HepG2 (cell line): Measurements from ENCODE around the gene PPP1R16B. TPM values are rescaled to one million over a fixed set of nuclear protein-coding genes. Genes with fewer than 3 reads are reported as not detected.
A peak's percentile ranks its signal among the peaks of the same experiment; 100 is the strongest.

Source experiments
- AHR ChIP-seq: IDR thresholded peaks from 2 replicates; pipeline ENCODE4 v1.6.1; 2018; ENCODE audit warnings: missing genetic modification reagents, missing compliant biosample characterization
- CBFB ChIP-seq: sonication (generic); formaldehyde crosslinking; IDR thresholded peaks from 2 replicates; pipeline ENCODE4 v1.4.0; 2020; ENCODE audit warnings: missing genetic modification reagents
- CREBL2 ChIP-seq: sonication (generic); formaldehyde crosslinking; IDR thresholded peaks from 2 replicates; pipeline ENCODE4 v1.8.1; 2023; ENCODE audit warnings: missing genetic modification reagents, mild to moderate bottlenecking, borderline replicate concordance
- ESRRA ChIP-seq: sonication (generic); formaldehyde crosslinking; IDR thresholded peaks from 2 replicates; pipeline ENCODE4 v1.5.1; 2020; ENCODE audit warnings: mild to moderate bottlenecking, low read depth, missing genetic modification reagents
- HBP1 ChIP-seq: IDR thresholded peaks from 2 replicates; pipeline ENCODE4 v1.6.1; 2016; ENCODE audit warnings: low read depth, control low read depth
- HMG20B ChIP-seq: conservative IDR thresholded peaks from 2 replicates; pipeline ENCODE4 v1.6.1; 2016; ENCODE audit warnings: missing genetic modification reagents, missing compliant biosample characterization
- NCOR1 ChIP-seq: fragments of 200-600 bp; sonication (generic); IDR thresholded peaks from 2 replicates; pipeline ENCODE4 v1.7.0; 2017; ENCODE audit warnings: antibody characterized with exemption, low read length, borderline replicate concordance
- PREB ChIP-seq: sonication (generic); formaldehyde crosslinking; IDR thresholded peaks from 2 replicates; pipeline ENCODE4 v1.4.0; 2020; ENCODE audit warnings: missing genetic modification reagents
- TAF1 ChIP-seq: sonication (generic); formaldehyde crosslinking; IDR thresholded peaks from 2 replicates; pipeline ENCODE4 v1.4.0; 2020; ENCODE audit warnings: missing genetic modification reagents
- U2AF2 ChIP-seq: fragments of 200-400 bp; formaldehyde crosslinking; IDR thresholded peaks from 2 replicates; pipeline ENCODE4 v1.6.1; 2017; ENCODE audit warnings: low read depth, mild to moderate bottlenecking, low read length
- XRCC5 ChIP-seq: fragments of 200-400 bp; formaldehyde crosslinking; optimal IDR thresholded peaks from 2 replicates; pipeline ENCODE3; 2017; ENCODE audit warnings: mild to moderate bottlenecking, low read length
- ZBTB3 ChIP-seq: sonication (generic); formaldehyde crosslinking; IDR thresholded peaks from 2 replicates; pipeline ENCODE4 v1.4.0; 2020; ENCODE audit warnings: low read depth, mild to moderate bottlenecking, moderate library complexity, missing genetic modification reagents, borderline replicate concordance
- ZC3H13 ChIP-seq: sonication (generic); formaldehyde crosslinking; IDR thresholded peaks from 2 replicates; pipeline ENCODE4 v1.8.1; 2023; ENCODE audit warnings: mild to moderate bottlenecking, missing genetic modification reagents, moderate library complexity
- ZNF709 ChIP-seq: sonication (generic); formaldehyde crosslinking; IDR thresholded peaks from 2 replicates; pipeline ENCODE4 v1.5.0; 2020; ENCODE audit warnings: mild to moderate bottlenecking, missing genetic modification reagents
- ZNF883 ChIP-seq: sonication (generic); formaldehyde crosslinking; IDR thresholded peaks from 2 replicates; pipeline ENCODE4 v1.5.1; 2020; ENCODE audit warnings: mild to moderate bottlenecking, missing genetic modification reagents; ENCODE audit errors: not compliant biosample characterization
- polyA plus RNA-seq, 8 experiments: library from polyadenylated mRNA; depleted of rRNA in 3 of 8; stranded (reverse) in 7 of 8; unstranded in 1 of 8; fragments of >200 nt; fragmentation: Illumina TruSeq in 4 of 8; extraction: Trizol in 4 of 8; gene quantifications; 2 replicates each; pipeline versions ENCODE4 v1.2.1 to v1.2.3, GENCODE V29; 2011 to 2016; ENCODE audit warnings: low read depth in 4 of 8, missing spikeins in 1 of 8, mixed read lengths in 1 of 8; ENCODE audit not compliant: insufficient read depth in 1 of 8
- total RNA-seq, 5 experiments: library from RNA; depleted of rRNA; stranded (reverse); fragments of >200 nt; fragmentation: Illumina TruSeq; extraction: Trizol; gene quantifications; 2 replicates each; pipeline ENCODE4 v1.2.3, GENCODE V29; 2016; ENCODE audit warnings: low read depth in 1 of 5
- TF ChIP-seq, protein P1 (sequence below): sonication (generic); formaldehyde crosslinking; IDR thresholded peaks from 2 replicates; pipeline ENCODE4 v1.4.0; 2020; ENCODE audit warnings: missing genetic modification reagents
- TF ChIP-seq, protein P2 (sequence below): sonication (generic); formaldehyde crosslinking; IDR thresholded peaks from 2 replicates; pipeline ENCODE4 v1.5.1; 2020; ENCODE audit warnings: mild to moderate bottlenecking, missing genetic modification reagents, borderline replicate concordance
- TF ChIP-seq, protein P3 (sequence below): sonication (generic); formaldehyde crosslinking; IDR thresholded peaks from 2 replicates; pipeline ENCODE4 v1.5.0; 2020; ENCODE audit warnings: mild to moderate bottlenecking, missing genetic modification reagents, borderline replicate concordance

The PPP1R16B gene
- total and polyA plus RNA-seq, 2 of the 13 experiments (the other 11 are each of a cell fraction or from before 2014, with no cell fraction given): 0.02 to 0.11 TPM

DNA sequence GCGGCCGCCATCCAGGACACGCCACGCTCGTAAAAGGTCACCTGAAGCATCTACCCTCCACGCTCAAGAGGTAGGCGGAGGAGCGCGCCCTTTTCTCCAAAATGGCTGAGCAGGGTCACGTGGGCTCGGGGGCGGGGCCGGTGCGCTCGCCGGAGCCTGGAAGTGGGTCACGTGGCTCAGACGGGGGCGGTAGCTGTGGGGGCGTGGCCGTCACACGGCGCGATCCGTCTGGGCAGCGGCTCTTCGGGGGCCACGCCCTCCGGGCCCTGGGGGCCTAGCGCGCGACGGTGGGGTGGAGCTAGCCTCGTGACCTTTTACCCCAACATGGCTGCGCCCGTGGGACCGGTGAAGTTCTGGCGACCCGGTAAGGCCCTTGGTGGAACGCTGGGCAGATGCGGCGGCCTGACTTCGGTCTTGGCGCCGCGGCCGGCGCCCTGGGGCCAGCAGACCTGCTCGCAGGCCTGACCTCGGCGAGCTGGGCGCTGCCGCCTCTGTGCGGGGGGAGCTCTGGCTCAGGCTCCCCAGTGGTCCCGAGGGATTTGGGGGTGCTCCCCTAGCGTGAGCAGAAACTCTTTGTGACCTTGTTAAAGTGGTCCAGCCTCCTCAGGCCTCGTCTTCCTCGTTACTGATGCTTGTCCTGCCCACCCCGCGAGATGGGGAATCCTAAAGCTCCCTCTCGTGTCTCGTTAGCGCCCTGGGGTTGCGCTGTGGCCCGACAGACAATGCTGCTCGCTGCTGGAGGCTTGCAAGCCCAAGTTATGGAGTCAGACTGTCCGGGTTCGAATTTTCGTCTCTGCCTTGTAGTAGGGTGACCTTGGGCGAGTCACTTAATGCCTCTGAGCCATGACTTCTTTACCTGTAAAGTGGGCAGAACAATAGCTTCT is 156.8 kb downstream of the PPP1R16B start, which contains the start of gene DHX35 (continued):
- TF ChIP-seq, protein P1, sequence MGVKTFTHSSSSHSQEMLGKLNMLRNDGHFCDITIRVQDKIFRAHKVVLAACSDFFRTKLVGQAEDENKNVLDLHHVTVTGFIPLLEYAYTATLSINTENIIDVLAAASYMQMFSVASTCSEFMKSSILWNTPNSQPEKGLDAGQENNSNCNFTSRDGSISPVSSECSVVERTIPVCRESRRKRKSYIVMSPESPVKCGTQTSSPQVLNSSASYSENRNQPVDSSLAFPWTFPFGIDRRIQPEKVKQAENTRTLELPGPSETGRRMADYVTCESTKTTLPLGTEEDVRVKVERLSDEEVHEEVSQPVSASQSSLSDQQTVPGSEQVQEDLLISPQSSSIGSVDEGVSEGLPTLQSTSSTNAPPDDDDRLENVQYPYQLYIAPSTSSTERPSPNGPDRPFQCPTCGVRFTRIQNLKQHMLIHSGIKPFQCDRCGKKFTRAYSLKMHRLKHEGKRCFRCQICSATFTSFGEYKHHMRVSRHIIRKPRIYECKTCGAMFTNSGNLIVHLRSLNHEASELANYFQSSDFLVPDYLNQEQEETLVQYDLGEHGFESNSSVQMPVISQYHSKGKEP (CRISPR knock-in tag): peak; percentile 56; the same call in 1 of the 2 replicates
- TF ChIP-seq PREB (CRISPR knock-in tag) (no peak), HMG20B (no peak), TAF1 (CRISPR knock-in tag) (peak; percentile 96), NCOR1 (peak; percentile 66; the same call in 1 of the 2 replicates), AHR (CRISPR knock-in tag) (peak; percentile 37; the same call in 1 of the 2 replicates), CREBL2 (0 out of 2 replicates have a peak, but pooled peaks have one; percentile 85), ZNF709 (CRISPR knock-in tag) (peak; percentile 83; the same call in 1 of the 2 replicates), HBP1 (peak; percentile 86), ZBTB3 (CRISPR knock-in tag) (peak; percentile 94), U2AF2 (peak; percentile 94), XRCC5 (peak; percentile 89), ZC3H13 (CRISPR knock-in tag) (no peak), ESRRA (peak; percentile 91), CBFB (CRISPR knock-in tag) (peak; percentile 92), ZNF883 (CRISPR knock-in tag) (peak; percentile 100)
- TF ChIP-seq, protein P2, sequence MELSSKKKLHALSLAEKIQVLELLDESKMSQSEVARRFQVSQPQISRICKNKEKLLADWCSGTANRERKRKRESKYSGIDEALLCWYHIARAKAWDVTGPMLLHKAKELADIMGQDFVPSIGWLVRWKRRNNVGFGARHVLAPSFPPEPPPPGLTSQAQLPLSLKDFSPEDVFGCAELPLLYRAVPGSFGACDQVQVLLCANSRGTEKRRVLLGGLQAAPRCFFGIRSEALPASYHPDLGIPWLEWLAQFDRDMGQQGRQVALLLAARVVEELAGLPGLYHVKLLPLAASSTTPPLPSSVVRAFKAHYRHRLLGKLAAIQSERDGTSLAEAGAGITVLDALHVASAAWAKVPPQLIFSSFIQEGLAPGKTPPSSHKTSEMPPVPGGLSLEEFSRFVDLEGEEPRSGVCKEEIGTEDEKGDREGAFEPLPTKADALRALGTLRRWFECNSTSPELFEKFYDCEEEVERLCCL (CRISPR knock-in tag): 0 out of 2 replicates have a peak, but pooled peaks have one; percentile 68
- TF ChIP-seq, protein P3, sequence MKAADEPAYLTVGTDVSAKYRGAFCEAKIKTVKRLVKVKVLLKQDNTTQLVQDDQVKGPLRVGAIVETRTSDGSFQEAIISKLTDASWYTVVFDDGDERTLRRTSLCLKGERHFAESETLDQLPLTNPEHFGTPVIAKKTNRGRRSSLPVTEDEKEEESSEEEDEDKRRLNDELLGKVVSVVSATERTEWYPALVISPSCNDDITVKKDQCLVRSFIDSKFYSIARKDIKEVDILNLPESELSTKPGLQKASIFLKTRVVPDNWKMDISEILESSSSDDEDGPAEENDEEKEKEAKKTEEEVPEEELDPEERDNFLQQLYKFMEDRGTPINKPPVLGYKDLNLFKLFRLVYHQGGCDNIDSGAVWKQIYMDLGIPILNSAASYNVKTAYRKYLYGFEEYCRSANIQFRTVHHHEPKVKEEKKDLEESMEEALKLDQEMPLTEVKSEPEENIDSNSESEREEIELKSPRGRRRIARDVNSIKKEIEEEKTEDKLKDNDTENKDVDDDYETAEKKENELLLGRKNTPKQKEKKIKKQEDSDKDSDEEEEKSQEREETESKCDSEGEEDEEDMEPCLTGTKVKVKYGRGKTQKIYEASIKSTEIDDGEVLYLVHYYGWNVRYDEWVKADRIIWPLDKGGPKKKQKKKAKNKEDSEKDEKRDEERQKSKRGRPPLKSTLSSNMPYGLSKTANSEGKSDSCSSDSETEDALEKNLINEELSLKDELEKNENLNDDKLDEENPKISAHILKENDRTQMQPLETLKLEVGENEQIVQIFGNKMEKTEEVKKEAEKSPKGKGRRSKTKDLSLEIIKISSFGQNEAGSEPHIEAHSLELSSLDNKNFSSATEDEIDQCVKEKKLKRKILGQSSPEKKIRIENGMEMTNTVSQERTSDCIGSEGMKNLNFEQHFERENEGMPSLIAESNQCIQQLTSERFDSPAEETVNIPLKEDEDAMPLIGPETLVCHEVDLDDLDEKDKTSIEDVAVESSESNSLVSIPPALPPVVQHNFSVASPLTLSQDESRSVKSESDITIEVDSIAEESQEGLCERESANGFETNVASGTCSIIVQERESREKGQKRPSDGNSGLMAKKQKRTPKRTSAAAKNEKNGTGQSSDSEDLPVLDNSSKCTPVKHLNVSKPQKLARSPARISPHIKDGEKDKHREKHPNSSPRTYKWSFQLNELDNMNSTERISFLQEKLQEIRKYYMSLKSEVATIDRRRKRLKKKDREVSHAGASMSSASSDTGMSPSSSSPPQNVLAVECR: peak; percentile 99
